ENCODE data around the gene ADD1. TPM values are rescaled to one million over a fixed set of nuclear protein-coding genes. Genes with fewer than 3 reads are reported as not detected.

ADD1 gene
- total RNA-seq, 1 donor from 2014 or later: 276 TPM

- TF ChIP-seq, protein P1, sequence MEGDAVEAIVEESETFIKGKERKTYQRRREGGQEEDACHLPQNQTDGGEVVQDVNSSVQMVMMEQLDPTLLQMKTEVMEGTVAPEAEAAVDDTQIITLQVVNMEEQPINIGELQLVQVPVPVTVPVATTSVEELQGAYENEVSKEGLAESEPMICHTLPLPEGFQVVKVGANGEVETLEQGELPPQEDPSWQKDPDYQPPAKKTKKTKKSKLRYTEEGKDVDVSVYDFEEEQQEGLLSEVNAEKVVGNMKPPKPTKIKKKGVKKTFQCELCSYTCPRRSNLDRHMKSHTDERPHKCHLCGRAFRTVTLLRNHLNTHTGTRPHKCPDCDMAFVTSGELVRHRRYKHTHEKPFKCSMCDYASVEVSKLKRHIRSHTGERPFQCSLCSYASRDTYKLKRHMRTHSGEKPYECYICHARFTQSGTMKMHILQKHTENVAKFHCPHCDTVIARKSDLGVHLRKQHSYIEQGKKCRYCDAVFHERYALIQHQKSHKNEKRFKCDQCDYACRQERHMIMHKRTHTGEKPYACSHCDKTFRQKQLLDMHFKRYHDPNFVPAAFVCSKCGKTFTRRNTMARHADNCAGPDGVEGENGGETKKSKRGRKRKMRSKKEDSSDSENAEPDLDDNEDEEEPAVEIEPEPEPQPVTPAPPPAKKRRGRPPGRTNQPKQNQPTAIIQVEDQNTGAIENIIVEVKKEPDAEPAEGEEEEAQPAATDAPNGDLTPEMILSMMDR (IDR thresholded peaks at IDR 0.05; ENCODE audit: partially characterized antibody, unreplicated experiment): no peak
- H3K27ac Mint-ChIP-seq (ENCODE audit: unreplicated experiment): no peak overlapping the region
- no peak for DNase-seq
- no peaks in the 10 kb centered on the region for H3K36me3 Mint-ChIP-seq (ENCODE audit: unreplicated experiment)
- H3K27me3 Mint-ChIP-seq (ENCODE audit: unreplicated experiment): no peaks in the 10 kb centered on the region
- H3K4me1 Mint-ChIP-seq (ENCODE audit: low read depth, unreplicated experiment): no peaks in the 10 kb centered on the region
- H3K4me3 Mint-ChIP-seq (ENCODE audit: unreplicated experiment): no peak overlapping the region
- H3K9me3 Mint-ChIP-seq (ENCODE audit: unreplicated experiment): peaks cover 6% of the 10 kb centered on the region
Observed at GRCh38 chr4:2901186-2901585, 57.5 kb downstream of the ADD1 start.

- H3K27ac Mint-ChIP-seq (ENCODE audit: unreplicated experiment): no peak overlapping the region
- peaks cover 6% of the 10 kb centered on the region for H3K9me3 Mint-ChIP-seq (ENCODE audit: unreplicated experiment)
- H3K4me1 Mint-ChIP-seq (ENCODE audit: low read depth, unreplicated experiment): no peaks in the 10 kb centered on the region
- H3K27me3 Mint-ChIP-seq (ENCODE audit: unreplicated experiment): no peaks in the 10 kb centered on the region
- DNase-seq: no peak
- H3K36me3 Mint-ChIP-seq (ENCODE audit: unreplicated experiment): no peaks in the 10 kb centered on the region
- TF ChIP-seq, protein P1 (IDR thresholded peaks at IDR 0.05; ENCODE audit: partially characterized antibody, unreplicated experiment): no peak
- H3K4me3 Mint-ChIP-seq (ENCODE audit: unreplicated experiment): no peak overlapping the region
Observed at GRCh38 chr4:2902126-2902525, 58.5 kb downstream of the ADD1 start.

GRCh38 chr4:2905544-2905943 is 61.9 kb downstream of the ADD1 start:
- Mint-ChIP-seq H3K27ac (ENCODE audit: unreplicated experiment) (no peak overlapping the region), H3K36me3 (ENCODE audit: unreplicated experiment) (no peaks in the 10 kb centered on the region), H3K4me3 (ENCODE audit: unreplicated experiment) (no peak overlapping the region), H3K4me1 (ENCODE audit: low read depth, unreplicated experiment) (no peaks in the 10 kb centered on the region), H3K27me3 (ENCODE audit: unreplicated experiment) (peaks cover 2% of the 10 kb centered on the region), H3K9me3 (ENCODE audit: unreplicated experiment) (peaks cover 4% of the 10 kb centered on the region)
- TF ChIP-seq, protein P1 (IDR thresholded peaks at IDR 0.05; ENCODE audit: partially characterized antibody, unreplicated experiment): no peak
- no peak for DNase-seq

DNA sequence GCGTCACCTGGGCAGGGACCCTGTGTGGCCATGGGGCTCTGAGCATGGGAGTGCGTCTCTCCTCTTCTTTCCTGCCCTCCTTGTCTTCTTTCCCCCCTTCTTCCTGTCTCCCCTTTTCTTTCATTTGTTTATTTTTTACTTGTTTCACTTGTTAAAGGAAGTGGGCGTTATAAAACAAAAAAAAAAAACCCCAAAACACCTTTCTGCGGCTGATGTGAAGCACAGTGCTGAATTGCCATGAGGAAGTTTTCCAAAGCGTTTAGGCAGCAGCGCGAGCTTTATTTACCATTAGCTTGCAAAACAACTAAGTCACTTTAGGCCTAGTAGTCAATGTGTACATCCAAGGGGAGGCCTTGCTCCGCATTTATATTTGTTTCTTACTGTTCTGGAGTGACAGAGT is 62.6 kb downstream of the ADD1 start:
- no peaks in the 10 kb centered on the region for H3K36me3 Mint-ChIP-seq (ENCODE audit: unreplicated experiment)

DNA sequence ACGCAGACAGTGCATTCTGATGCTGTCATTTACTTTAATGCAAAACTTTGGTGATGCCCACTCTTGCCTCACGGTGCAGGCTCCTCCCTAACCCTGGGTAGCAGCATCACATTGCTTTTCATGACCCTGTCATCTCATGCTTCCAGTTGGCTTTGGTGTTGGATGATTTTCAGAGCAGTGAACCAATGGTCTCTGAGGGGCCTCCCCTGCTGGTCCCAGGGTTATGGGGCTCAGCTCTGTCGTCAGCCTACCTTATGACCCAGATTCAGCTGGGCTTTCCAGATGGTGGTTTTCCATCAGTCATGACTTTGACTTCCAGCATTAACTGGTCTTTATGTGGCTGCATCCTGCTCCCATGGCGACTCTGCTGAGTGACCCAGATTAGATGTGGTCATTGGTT is 63.6 kb downstream of the ADD1 start:
- H3K27ac Mint-ChIP-seq (ENCODE audit: unreplicated experiment): no peak overlapping the region
- H3K4me1 Mint-ChIP-seq (ENCODE audit: low read depth, unreplicated experiment): no peaks in the 10 kb centered on the region
- H3K9me3 Mint-ChIP-seq (ENCODE audit: unreplicated experiment): peaks cover 2% of the 10 kb centered on the region
- peaks cover 2% of the 10 kb centered on the region for H3K27me3 Mint-ChIP-seq (ENCODE audit: unreplicated experiment)
- no peak for DNase-seq
- TF ChIP-seq, protein P1 (IDR thresholded peaks at IDR 0.05; ENCODE audit: partially characterized antibody, unreplicated experiment): no peak
- no peaks in the 10 kb centered on the region for H3K36me3 Mint-ChIP-seq (ENCODE audit: unreplicated experiment)
- H3K4me3 Mint-ChIP-seq (ENCODE audit: unreplicated experiment): no peak overlapping the region

More for the DNA sequence above, 62.6 kb downstream of the ADD1 start:
- Mint-ChIP-seq H3K27me3 (ENCODE audit: unreplicated experiment) (peaks cover 2% of the 10 kb centered on the region), H3K4me3 (ENCODE audit: unreplicated experiment) (no peak overlapping the region), H3K4me1 (ENCODE audit: low read depth, unreplicated experiment) (no peaks in the 10 kb centered on the region), H3K9me3 (ENCODE audit: unreplicated experiment) (peaks cover 2% of the 10 kb centered on the region), H3K27ac (ENCODE audit: unreplicated experiment) (no peak overlapping the region)
- no peak for DNase-seq
- TF ChIP-seq, protein P1 (IDR thresholded peaks at IDR 0.05; ENCODE audit: partially characterized antibody, unreplicated experiment): no peak
